ENCODE measurements around the gene CDPF1. TPM values are rescaled to one million over a fixed set of nuclear protein-coding genes. Genes with fewer than 3 reads are reported as not detected.

CDPF1 gene
- total RNA-seq, 1 experiment from 2014 or later = 16.3 TPM

DNA sequence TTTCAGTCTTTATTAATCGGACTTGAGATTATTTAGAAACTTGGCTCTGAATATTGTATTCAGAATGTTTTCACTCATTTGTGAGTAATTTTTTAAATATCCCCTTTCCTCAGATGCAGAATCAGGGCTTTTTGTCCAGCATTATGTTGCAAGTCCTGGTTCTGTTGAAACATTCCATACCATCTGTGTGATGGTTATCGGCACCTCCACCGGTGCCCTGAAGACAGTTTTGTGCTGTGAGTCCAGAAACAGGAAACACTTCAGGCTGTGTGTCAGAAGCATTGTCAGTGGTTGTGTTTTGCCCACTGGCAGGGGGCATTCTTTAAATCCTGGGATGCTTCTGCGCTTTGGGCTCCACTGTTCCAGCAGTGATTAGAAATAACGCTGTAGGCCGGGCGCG, 20.4 kb downstream of the CDPF1 start:
- ATAC-seq (no peak), DNase-seq (ENCODE audit: low read depth, low spot score) (no peak)
- RAD21 ChIA-PET (ENCODE audit: low non-redundant PET in 1 of 2, low total read pairs in 2 of 2, uncharacterized antibody in 2 of 2, unreplicated experiment in 2 of 2) = no interaction called here
- H3K4me3 ChIP-seq (replicated peaks in 1 of 2; ENCODE audit: low read depth in 1 of 2, low read length in 2 of 2) = no peak overlapping the region
- no peaks in the 10 kb centered on the region for H4K20me1 ChIP-seq (ENCODE audit: insufficient read depth)
- CTCF ChIA-PET = no interaction called here
- H3K9me2 ChIP-seq (ENCODE audit: insufficient read depth) = no peaks in the 10 kb centered on the region
- no peaks in the 10 kb centered on the region for H3K9me3 ChIP-seq (ENCODE audit: control insufficient read depth in 1 of 2, insufficient read depth in 1 of 2, low read depth in 1 of 2, low read length in 2 of 2)
- TF ChIP-seq YY1 (IDR thresholded peaks at IDR 0.05; ENCODE audit: extremely low read depth, insufficient replicate concordance, low read depth, low read length) (no peak), RAD21 (IDR thresholded peaks at IDR 0.05; ENCODE audit: low read depth) (no peak), SIN3A (IDR thresholded peaks at IDR 0.05; ENCODE audit: low read depth) (no peak), CBX3 (IDR thresholded peaks at IDR 0.05; ENCODE audit: low read depth) (no peak), CTCF (IDR thresholded peaks at IDR 0.05 in 2 of 3, conservative IDR thresholded peaks at IDR 0.05 in 1 of 3; ENCODE audit: borderline replicate concordance in 1 of 3, insufficient read depth in 1 of 3, low read depth in 2 of 3, low read length in 2 of 3) (no peak), ZBTB33 (IDR thresholded peaks at IDR 0.05; ENCODE audit: extremely low read depth, insufficient replicate concordance, low read length) (no peak), CEBPB (IDR thresholded peaks at IDR 0.05; ENCODE audit: low read depth) (no peak), TCF7L2 (IDR thresholded peaks at IDR 0.05; ENCODE audit: borderline replicate concordance, extremely low read depth, insufficient read depth, insufficient read length) (no peak), SP1 (IDR thresholded peaks at IDR 0.05; ENCODE audit: low read depth) (no peak), POLR2AphosphoS5 (IDR thresholded peaks at IDR 0.05; ENCODE audit: low read depth, low read length) (no peak), MAX (IDR thresholded peaks at IDR 0.05) (no peak), ELF1 (IDR thresholded peaks at IDR 0.05; ENCODE audit: borderline replicate concordance, low read depth) (no peak), FOSL1 (IDR thresholded peaks at IDR 0.05; ENCODE audit: low read depth) (no peak), POLR2A (IDR thresholded peaks at IDR 0.05; ENCODE audit: borderline replicate concordance, extremely low read depth, insufficient read depth, insufficient read length) (no peak), JUND (IDR thresholded peaks at IDR 0.05) (no peak), SRF (IDR thresholded peaks at IDR 0.05; ENCODE audit: low read depth) (no peak), EGR1 (IDR thresholded peaks at IDR 0.05; ENCODE audit: low read depth) (no peak), EZH2 (IDR thresholded peaks at IDR 0.05) (no peak), ZNF274 (IDR thresholded peaks at IDR 0.05; ENCODE audit: low read depth, low read length) (no peak)
- TF ChIP-seq, protein P1, sequence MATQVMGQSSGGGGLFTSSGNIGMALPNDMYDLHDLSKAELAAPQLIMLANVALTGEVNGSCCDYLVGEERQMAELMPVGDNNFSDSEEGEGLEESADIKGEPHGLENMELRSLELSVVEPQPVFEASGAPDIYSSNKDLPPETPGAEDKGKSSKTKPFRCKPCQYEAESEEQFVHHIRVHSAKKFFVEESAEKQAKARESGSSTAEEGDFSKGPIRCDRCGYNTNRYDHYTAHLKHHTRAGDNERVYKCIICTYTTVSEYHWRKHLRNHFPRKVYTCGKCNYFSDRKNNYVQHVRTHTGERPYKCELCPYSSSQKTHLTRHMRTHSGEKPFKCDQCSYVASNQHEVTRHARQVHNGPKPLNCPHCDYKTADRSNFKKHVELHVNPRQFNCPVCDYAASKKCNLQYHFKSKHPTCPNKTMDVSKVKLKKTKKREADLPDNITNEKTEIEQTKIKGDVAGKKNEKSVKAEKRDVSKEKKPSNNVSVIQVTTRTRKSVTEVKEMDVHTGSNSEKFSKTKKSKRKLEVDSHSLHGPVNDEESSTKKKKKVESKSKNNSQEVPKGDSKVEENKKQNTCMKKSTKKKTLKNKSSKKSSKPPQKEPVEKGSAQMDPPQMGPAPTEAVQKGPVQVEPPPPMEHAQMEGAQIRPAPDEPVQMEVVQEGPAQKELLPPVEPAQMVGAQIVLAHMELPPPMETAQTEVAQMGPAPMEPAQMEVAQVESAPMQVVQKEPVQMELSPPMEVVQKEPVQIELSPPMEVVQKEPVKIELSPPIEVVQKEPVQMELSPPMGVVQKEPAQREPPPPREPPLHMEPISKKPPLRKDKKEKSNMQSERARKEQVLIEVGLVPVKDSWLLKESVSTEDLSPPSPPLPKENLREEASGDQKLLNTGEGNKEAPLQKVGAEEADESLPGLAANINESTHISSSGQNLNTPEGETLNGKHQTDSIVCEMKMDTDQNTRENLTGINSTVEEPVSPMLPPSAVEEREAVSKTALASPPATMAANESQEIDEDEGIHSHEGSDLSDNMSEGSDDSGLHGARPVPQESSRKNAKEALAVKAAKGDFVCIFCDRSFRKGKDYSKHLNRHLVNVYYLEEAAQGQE (IDR thresholded peaks at IDR 0.05; ENCODE audit: low read depth) = no peak
- no peak overlapping the region for H3K9ac ChIP-seq (ENCODE audit: low read length)
- no peak overlapping the region for H3K4me2 ChIP-seq (ENCODE audit: low read length)
- BruUV-seq (replicated peaks) = no TSS peak
- no peak overlapping the region for H2AFZ ChIP-seq (ENCODE audit: low read depth, low read length, poor library complexity, severe bottlenecking)
- no peaks in the 10 kb centered on the region for H3K36me3 ChIP-seq (ENCODE audit: control insufficient read depth in 1 of 2, insufficient read depth in 2 of 2, low read length in 2 of 2)
- intact Hi-C loops (cut with micrococcal nuclease) = no loop called here
- H3K27me3 ChIP-seq (ENCODE audit: insufficient read depth, low read length) = no peaks in the 10 kb centered on the region
- no peak overlapping the region for H3K27ac ChIP-seq (ENCODE audit: low read depth, low read length)
- POLR2A ChIA-PET = no interaction called here
- no peaks in the 10 kb centered on the region for H3K4me1 ChIP-seq (ENCODE audit: control insufficient read depth in 1 of 2, insufficient read depth in 2 of 2, low read length in 2 of 2)
- H3K79me2 ChIP-seq (ENCODE audit: insufficient read depth, low read length) = no peaks in the 10 kb centered on the region

All from HCT116 (cell line).